HCT116 (cell line): Measurements from ENCODE around the gene DDO. TPM values are rescaled to one million over a fixed set of nuclear protein-coding genes. Genes with fewer than 3 reads are reported as not detected.
"Not testable (repeated sequence)": the region's sequence is repeated elsewhere in the genome, so short reads cannot be mapped to it uniquely, and the experiment has no call there.

Source experiments
- ATAC-seq: fragments of 200-7000 bp; cut with Tn5 transposase; 2 replicates; pipeline ENCODE4 v1.9.1; 2020; ENCODE audit warnings: mild to moderate bottlenecking, moderate library complexity
- BruUV-seq: library from RNA; stranded (reverse); fragments of 400-500 nt; replicated peaks from 2 replicates; lab custom pipeline; 2021; lab: Mats Ljungman, UMichigan
- CTCF ChIA-PET: fragments of 300-600 bp; sonication (Branson Sonifier 250); formaldehyde crosslinking; loops from one replicate; lab custom pipeline; 2021; ENCODE audit warnings: antibody characterized with exemption; lab: Charles Lee
- POLR2A ChIA-PET: fragments of 300-600, 350-600 bp; sonication (Branson Sonifier 250); formaldehyde crosslinking; loops from one replicate; lab custom pipeline; 2021; ENCODE audit warnings: antibody characterized with exemption; lab: Charles Lee
- RAD21 ChIA-PET, 2 experiments: fragments of 300-600 bp; sonication (Branson Sonifier 250); formaldehyde crosslinking; loops; one replicate each; lab custom pipeline; 2023; ENCODE audit warnings: low total read pairs in 2 of 2; ENCODE audit not compliant: uncharacterized antibody in 2 of 2, unreplicated experiment in 2 of 2, low non-redundant PET in 1 of 2; lab: Charles Lee
- DNase-seq: peaks from one replicate; pipeline ENCODE4 v3.0.0-alpha.2; 2010; ENCODE audit warnings: low read depth, low spot score
- H2AFZ ChIP-seq: fragments of 200-600 bp; shearing (Covaris generic), sonication (generic); 2 replicates; pipeline ENCODE4 v1.6.1; 2017; ENCODE audit warnings: low read depth, mixed run types, mixed read lengths, antibody characterized with exemption, low read length; ENCODE audit not compliant: poor library complexity, severe bottlenecking
- H3K27ac ChIP-seq: 2 replicates; pipeline ENCODE4 v1.5.1; 2012; ENCODE audit warnings: low read depth, low read length
- H3K27me3 ChIP-seq: fragments of 200-600 bp; sonication (generic); 2 replicates; pipeline ENCODE4 v1.6.1; 2016; ENCODE audit warnings: mixed run types, low read length, mixed read lengths; ENCODE audit not compliant: insufficient read depth
- H3K36me3 ChIP-seq, 2 experiments: fragments of 200-500 bp in 1 of 2; fragments of 200-600 bp in 1 of 2; sonication (Bioruptor generic) in 1 of 2; sonication (generic) in 1 of 2; 2 replicates each; pipeline versions ENCODE4 v1.5.1 to v1.6.1; 2014 to 2016; ENCODE audit warnings: low read length in 2 of 2, inconsistent platforms in 1 of 2, mixed read lengths in 1 of 2, mixed run types in 1 of 2; ENCODE audit not compliant: insufficient read depth in 2 of 2, control insufficient read depth in 1 of 2
- H3K4me1 ChIP-seq, 2 experiments: fragments of 200-600 bp in 1 of 2; sonication (generic) in 1 of 2; 2 replicates each; pipeline versions ENCODE4 v1.5.1 to v1.6.1; 2012 to 2017; ENCODE audit warnings: low read length in 2 of 2, inconsistent platforms in 1 of 2, mild to moderate bottlenecking in 1 of 2, mixed read lengths in 1 of 2, mixed run types in 1 of 2, moderate library complexity in 1 of 2; ENCODE audit not compliant: insufficient read depth in 2 of 2, control insufficient read depth in 1 of 2
- H3K4me2 ChIP-seq: fragments of 200-600 bp; sonication (generic); 2 replicates; pipeline ENCODE4 v1.6.1; 2017; ENCODE audit warnings: mixed run types, low read length, mixed read lengths
- H3K4me3 ChIP-seq, 2 experiments: fragments of 200-600 bp in 1 of 2; sonication (generic) in 1 of 2; replicated peaks in 1 of 2; 2 replicates each; pipeline ENCODE4 v1.5.1; 2011 to 2016; ENCODE audit warnings: low read length in 2 of 2, control low read depth in 1 of 2, low read depth in 1 of 2, mild to moderate bottlenecking in 1 of 2, mixed read lengths in 1 of 2, mixed run types in 1 of 2
- H3K79me2 ChIP-seq: fragments of 200-600 bp; sonication (generic); 2 replicates; pipeline ENCODE4 v1.6.1; 2017; ENCODE audit warnings: mild to moderate bottlenecking, mixed run types, low read length, moderate library complexity, mixed read lengths; ENCODE audit not compliant: insufficient read depth
- H3K9ac ChIP-seq: fragments of 200-600 bp; sonication (generic); 2 replicates; pipeline ENCODE4 v1.6.1; 2016; ENCODE audit warnings: low read length, mixed read lengths
- H3K9me2 ChIP-seq: fragments of 200-600 bp; sonication (generic), shearing (Covaris generic); 2 replicates; pipeline ENCODE4 v1.6.1; 2017; ENCODE audit warnings: mixed run types, mild to moderate bottlenecking, moderate library complexity; ENCODE audit not compliant: insufficient read depth
- H3K9me3 ChIP-seq, 2 experiments: fragments of 200-500 bp in 1 of 2; fragments of 200-600 bp in 1 of 2; sonication (Bioruptor generic) in 1 of 2; sonication (generic) in 1 of 2; 2 replicates each; pipeline ENCODE4 v1.6.1; 2014 to 2017; ENCODE audit warnings: low read length in 2 of 2, mixed read lengths in 2 of 2, inconsistent platforms in 1 of 2, low read depth in 1 of 2, mild to moderate bottlenecking in 1 of 2, mixed run types in 1 of 2, moderate library complexity in 1 of 2; ENCODE audit not compliant: control insufficient read depth in 1 of 2, insufficient read depth in 1 of 2
- H4K20me1 ChIP-seq: fragments of 200-600 bp; sonication (generic), shearing (Covaris generic); 2 replicates; pipeline ENCODE4 v1.6.1; 2017; ENCODE audit warnings: mixed run types, mild to moderate bottlenecking, moderate library complexity; ENCODE audit not compliant: insufficient read depth
- CBX3 ChIP-seq: IDR thresholded peaks from 2 replicates; pipeline ENCODE4 v1.6.1; 2012; ENCODE audit warnings: low read depth
- CTCF ChIP-seq, 3 experiments: fragments of 200-600 bp in 1 of 3; sonication (generic) in 1 of 3; IDR thresholded peaks in 2 of 3; conservative IDR thresholded peaks in 1 of 3; 2 replicates each; pipeline ENCODE4 v1.5.1; 2012 to 2017; ENCODE audit warnings: low read depth in 2 of 3, low read length in 2 of 3, antibody characterized with exemption in 1 of 3, borderline replicate concordance in 1 of 3, control low read depth in 1 of 3, mild to moderate bottlenecking in 1 of 3, mixed read lengths in 1 of 3, mixed run types in 1 of 3, moderate library complexity in 1 of 3; ENCODE audit not compliant: insufficient read depth in 1 of 3
- FOSL1 ChIP-seq: IDR thresholded peaks from 2 replicates; pipeline ENCODE4 v1.6.1; 2012; ENCODE audit warnings: low read depth
- JUND ChIP-seq: IDR thresholded peaks from 2 replicates; pipeline ENCODE4 v1.6.1; 2012
- POLR2AphosphoS5 ChIP-seq: IDR thresholded peaks from 2 replicates; pipeline ENCODE4 v1.6.1; 2011; ENCODE audit warnings: mild to moderate bottlenecking, low read depth, low read length, moderate library complexity
- RAD21 ChIP-seq: IDR thresholded peaks from 2 replicates; pipeline ENCODE4 v1.6.1; 2012; ENCODE audit warnings: low read depth, mild to moderate bottlenecking
- REST ChIP-seq: IDR thresholded peaks from 2 replicates; pipeline ENCODE4 v1.6.1; 2012; ENCODE audit warnings: low read depth
- intact Hi-C: fragments of 100-400 bp; cut with micrococcal nuclease; formaldehyde crosslinking; loops from 2 replicates; pipeline ENCODE4 v1.10.0; 2022
- total RNA-seq: library from RNA; stranded (reverse); gene quantifications from one replicate; pipeline ENCODE4 v1.2.1, GENCODE V29; 2021; ENCODE audit not compliant: unreplicated experiment

The DDO gene
- total RNA-seq, 1 experiment from 2014 or later: not detected

GRCh38 chr6:110457567-110458175 is 42.3 kb upstream of the DDO start:
- H3K9me2 ChIP-seq, H3K36me3 ChIP-seq, H3K79me2 ChIP-seq, BruUV-seq, H3K27ac ChIP-seq, H3K27me3 ChIP-seq, H4K20me1 ChIP-seq, intact Hi-C loops, H3K9me3 ChIP-seq, POLR2A ChIA-PET, H3K4me3 ChIP-seq, H3K4me1 ChIP-seq, H3K9ac ChIP-seq, RAD21 ChIA-PET, H2AFZ ChIP-seq: not testable (repeated sequence)
- 0 out of 2 replicates have a peak overlapping the region, but pooled peaks have one; percentile 13 for H3K4me2 ChIP-seq
- TF ChIP-seq CBX3 (peak; percentile 35; the same call in 1 of the 2 replicates), CTCF (IDR thresholded peaks at IDR 0.05 in 2 of 3, conservative IDR thresholded peaks at IDR 0.05 in 1 of 3; ENCODE audit: borderline replicate concordance in 1 of 3, insufficient read depth in 1 of 3, low read depth in 2 of 3, low read length in 2 of 3) (peak; percentile 42 to 74 (median 65); a peak in 5 of 6 replicates), RAD21 (peak; percentile 69)
- ATAC-seq: peak; percentile 96
- DNase-seq: peak; percentile 63
- CTCF ChIA-PET: interaction anchor here (0.9 to 1.4 kb wide), 3 partner anchors 26 to 81 kb away, joined by 3 to 4 read pairs (median 4); no protein-coding TSS in a partner anchor

DNA sequence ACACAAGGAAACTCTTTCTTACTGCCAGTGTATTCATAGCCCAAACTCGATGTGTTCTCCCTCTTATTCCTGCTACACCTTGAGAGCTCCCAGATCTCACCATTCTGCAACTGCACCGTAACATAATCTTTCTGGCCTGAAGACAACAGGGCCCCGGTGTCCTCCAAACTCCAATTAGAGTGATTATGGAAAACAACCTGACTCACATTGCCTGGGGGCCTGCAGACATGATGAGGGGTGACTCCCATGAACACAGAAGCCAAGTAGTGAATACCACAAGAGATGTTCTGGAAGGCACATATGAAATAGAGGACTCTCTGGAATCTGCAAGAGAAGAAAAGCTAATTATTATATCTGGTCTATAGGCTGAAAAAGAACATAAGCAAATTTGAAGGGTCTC is 41.3 kb upstream of the DDO start:
- no peak for DNase-seq
- no peaks in the 10 kb centered on the region for H3K4me1 ChIP-seq
- H3K79me2 ChIP-seq: no peaks in the 10 kb centered on the region
- ChIA-PET CTCF (interaction anchor here (0.9 to 1.4 kb wide), 2 partner anchors 27 to 82 kb away, joined by 3 to 4 read pairs; no protein-coding TSS in a partner anchor), POLR2A (no interaction called here), RAD21 (no interaction called here)
- H3K4me3 ChIP-seq: no peak overlapping the region
- no peak overlapping the region for H3K27ac ChIP-seq
- no peaks in the 10 kb centered on the region; a peak in 1 of 4 replicates for H3K9me3 ChIP-seq
- no peak for ATAC-seq
- H3K36me3 ChIP-seq: no peaks in the 10 kb centered on the region
- H3K9me2 ChIP-seq: no peaks in the 10 kb centered on the region
- BruUV-seq: no TSS peak
- no peaks in the 10 kb centered on the region for H3K27me3 ChIP-seq
- TF ChIP-seq CBX3 (no peak), REST (no peak), POLR2AphosphoS5 (no peak), JUND (no peak), FOSL1 (no peak)
- intact Hi-C loops: no loop called here
- no peak overlapping the region for H3K9ac ChIP-seq
- H4K20me1 ChIP-seq: no peaks in the 10 kb centered on the region; the same call in 1 of the 2 replicates
- no peak overlapping the region for H3K4me2 ChIP-seq
- H2AFZ ChIP-seq: no peak overlapping the region
